ENCODE data around the gene GCLM. TPM values are rescaled to one million over a fixed set of nuclear protein-coding genes. Genes with fewer than 3 reads are reported as not detected.
"Not testable (repeated sequence)": the region's sequence is repeated elsewhere in the genome, so short reads cannot be mapped to it uniquely, and the experiment has no call there.

The GCLM gene, protein sequence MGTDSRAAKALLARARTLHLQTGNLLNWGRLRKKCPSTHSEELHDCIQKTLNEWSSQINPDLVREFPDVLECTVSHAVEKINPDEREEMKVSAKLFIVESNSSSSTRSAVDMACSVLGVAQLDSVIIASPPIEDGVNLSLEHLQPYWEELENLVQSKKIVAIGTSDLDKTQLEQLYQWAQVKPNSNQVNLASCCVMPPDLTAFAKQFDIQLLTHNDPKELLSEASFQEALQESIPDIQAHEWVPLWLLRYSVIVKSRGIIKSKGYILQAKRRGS
- total RNA-seq, result 10 to 100 TPM; 17.7 to 19.4 TPM

DNA sequence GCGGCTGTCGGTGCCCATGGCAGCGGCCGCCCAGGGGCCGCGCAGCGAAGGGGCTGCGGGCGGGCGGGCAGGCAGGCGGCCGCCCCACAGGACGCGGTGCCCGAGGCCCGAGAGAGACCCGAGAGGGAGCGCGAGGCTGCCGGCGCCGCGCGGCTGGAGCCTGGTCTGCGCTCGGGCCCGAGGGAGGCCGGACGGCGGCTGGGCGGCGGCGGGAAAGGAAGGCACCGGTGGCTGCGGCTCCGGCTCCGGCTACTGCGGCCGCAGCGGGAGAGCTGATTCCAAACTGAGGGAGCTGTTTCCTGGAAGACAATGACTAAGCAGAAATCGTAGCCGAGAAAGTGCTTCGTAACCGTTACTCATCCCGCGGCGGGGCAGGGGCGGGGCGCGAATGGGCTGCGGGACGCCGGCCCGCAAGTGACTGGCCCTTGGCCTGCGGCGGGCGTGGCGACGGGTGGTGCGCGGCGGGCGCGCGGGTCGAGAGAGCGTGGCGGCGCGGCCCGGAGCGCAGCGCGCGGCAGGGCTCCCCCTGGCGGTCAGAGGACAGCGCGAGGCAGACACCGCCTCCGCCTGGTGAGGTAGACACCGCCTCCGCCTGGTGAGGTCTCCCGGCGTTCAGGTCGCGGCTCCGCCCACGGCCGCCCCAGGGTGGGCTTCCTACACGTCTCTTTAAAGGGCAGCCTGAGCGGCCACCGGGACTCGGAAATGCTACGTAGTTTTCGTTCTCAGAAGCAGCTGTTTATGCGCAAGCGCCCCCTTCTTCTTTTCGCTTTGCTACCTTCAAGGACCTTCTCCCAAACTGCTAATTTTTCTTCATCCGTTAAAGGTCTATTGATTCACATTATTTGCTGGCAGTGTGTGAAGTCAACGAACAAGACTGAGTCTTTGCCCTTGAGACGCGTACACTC, at the start of gene GCLM:
Gene GCLM (minus strand): TSS at position 285 of the 905 bp plus-strand sequence. CDS start 267 bp downstream, at position 18.
- no peaks in the 10 kb centered on the region for H3K9me3 ChIP-seq
- H3K27me3 ChIP-seq, result no peaks in the 10 kb centered on the region
- H3K27ac ChIP-seq, result peak within 1 kb of the TSS; percentile 86
- H3K9ac ChIP-seq (ENCODE audit: low read depth in 2 of 2, low read length in 2 of 2), result peak within 1 kb of the TSS; percentile 83 to 96
- intact Hi-C loops (cut with DNase I), result no loop called here
- no peaks in the 10 kb centered on the region for H3K36me3 ChIP-seq
- H3K4me3 ChIP-seq, result peak within 1 kb of the TSS; percentile 79
- DNase-seq, result peak; percentile 93
- no peaks in the 10 kb centered on the region for H3K4me1 ChIP-seq
- TF ChIP-seq, protein P1, sequence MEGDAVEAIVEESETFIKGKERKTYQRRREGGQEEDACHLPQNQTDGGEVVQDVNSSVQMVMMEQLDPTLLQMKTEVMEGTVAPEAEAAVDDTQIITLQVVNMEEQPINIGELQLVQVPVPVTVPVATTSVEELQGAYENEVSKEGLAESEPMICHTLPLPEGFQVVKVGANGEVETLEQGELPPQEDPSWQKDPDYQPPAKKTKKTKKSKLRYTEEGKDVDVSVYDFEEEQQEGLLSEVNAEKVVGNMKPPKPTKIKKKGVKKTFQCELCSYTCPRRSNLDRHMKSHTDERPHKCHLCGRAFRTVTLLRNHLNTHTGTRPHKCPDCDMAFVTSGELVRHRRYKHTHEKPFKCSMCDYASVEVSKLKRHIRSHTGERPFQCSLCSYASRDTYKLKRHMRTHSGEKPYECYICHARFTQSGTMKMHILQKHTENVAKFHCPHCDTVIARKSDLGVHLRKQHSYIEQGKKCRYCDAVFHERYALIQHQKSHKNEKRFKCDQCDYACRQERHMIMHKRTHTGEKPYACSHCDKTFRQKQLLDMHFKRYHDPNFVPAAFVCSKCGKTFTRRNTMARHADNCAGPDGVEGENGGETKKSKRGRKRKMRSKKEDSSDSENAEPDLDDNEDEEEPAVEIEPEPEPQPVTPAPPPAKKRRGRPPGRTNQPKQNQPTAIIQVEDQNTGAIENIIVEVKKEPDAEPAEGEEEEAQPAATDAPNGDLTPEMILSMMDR (IDR thresholded peaks at IDR 0.05), result peak; percentile 73

DNA sequence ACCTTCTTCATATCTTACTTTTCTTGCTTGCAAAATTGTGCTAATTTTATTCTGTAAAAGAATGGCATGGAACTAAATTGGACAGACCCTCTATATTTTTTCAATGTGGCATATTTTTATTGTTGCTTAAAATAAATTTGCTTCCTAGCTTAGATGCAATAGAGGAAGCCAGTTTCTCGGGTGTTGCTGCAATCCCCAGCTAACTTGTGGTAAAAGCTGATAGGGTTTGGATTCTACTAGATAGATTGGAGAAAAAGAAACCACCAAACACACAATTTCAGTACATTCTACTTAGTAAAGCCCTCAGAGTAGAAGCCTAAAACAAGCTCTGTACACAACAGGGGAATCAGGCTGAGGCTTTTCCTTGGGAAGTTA, 49.5 kb upstream of the GCLM start:
- H3K27me3 ChIP-seq, result no peaks in the 10 kb centered on the region
- H3K27ac ChIP-seq, result no peak overlapping the region
- H3K4me1 ChIP-seq, result no peaks in the 10 kb centered on the region
- no peak overlapping the region for H3K9ac ChIP-seq (ENCODE audit: low read depth in 2 of 2, low read length in 2 of 2)
- intact Hi-C loops (cut with DNase I), result no loop called here
- H3K9me3 ChIP-seq, result no peaks in the 10 kb centered on the region
- no peak for DNase-seq
- no peak overlapping the region for H3K4me3 ChIP-seq
- no peaks in the 10 kb centered on the region for H3K36me3 ChIP-seq
- TF ChIP-seq, protein P1 (IDR thresholded peaks at IDR 0.05), result no peak

DNA sequence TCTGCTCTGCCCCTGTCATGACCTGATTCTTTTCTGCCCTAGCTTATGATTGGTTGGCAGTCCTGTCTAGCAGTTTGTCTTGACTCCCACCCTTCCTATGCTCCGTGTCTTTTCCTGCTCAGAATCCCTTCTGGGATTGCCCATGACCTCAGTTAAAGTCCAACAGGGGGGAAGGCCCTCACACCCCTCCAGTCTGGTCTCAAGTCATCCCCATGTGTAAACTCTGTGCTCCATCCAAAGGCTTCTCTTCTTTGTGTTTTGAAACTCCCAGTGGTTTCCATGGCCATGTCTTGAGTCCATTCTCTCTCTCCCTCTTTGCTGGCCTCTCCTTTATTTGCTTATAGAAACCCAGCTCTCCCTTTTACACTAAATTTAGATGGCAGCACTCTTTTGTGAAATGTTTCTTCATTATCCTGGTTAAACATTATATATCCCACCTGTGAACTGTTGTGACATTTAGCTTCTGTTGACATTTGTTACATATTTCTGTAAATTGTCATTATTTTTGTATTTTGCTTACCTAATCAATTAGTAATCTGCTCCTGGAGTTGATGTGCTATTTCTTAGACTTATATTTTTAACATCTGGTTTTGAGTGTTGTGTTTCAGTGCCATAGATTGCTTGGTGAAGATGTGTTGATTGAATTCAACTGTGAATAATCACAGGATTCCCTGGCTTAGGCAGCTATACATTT, 48.9 kb upstream of the GCLM start:
- no peak overlapping the region for H3K4me3 ChIP-seq
- no peaks in the 10 kb centered on the region for H3K9me3 ChIP-seq
- intact Hi-C loops (cut with DNase I), result no loop called here
- H3K27ac ChIP-seq, result no peak overlapping the region
- DNase-seq, result no peak
- TF ChIP-seq, protein P1 (IDR thresholded peaks at IDR 0.05), result no peak
- no peaks in the 10 kb centered on the region for H3K36me3 ChIP-seq
- no peaks in the 10 kb centered on the region for H3K4me1 ChIP-seq
- no peaks in the 10 kb centered on the region for H3K27me3 ChIP-seq
- H3K9ac ChIP-seq (ENCODE audit: low read depth in 2 of 2, low read length in 2 of 2), result no peak overlapping the region

DNA sequence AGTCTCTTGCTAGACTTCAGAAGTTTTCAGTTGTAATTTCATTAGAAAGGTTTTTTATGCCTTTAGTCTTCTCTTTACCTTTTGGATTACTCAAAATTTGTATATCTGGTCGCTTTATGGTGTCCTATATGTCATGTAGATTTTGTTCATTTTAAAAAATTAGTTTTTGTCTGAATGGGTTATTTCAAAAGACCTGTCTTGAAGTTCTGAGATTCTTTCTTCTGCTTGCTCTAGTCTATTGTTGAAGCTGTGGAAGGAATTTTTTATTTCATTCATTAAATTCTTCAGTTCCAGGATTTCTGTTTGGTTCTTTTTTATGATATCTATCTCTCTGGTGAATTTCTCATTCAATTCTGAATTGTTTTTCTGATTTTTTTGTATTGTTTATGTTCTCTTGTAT, 46.5 kb upstream of the GCLM start:
- Histone ChIP-seq H3K36me3 (no peaks in the 10 kb centered on the region), H3K27ac (no peak overlapping the region), H3K9me3 (no peaks in the 10 kb centered on the region), H3K4me3 (no peak overlapping the region), H3K27me3 (no peaks in the 10 kb centered on the region), H3K4me1 (no peaks in the 10 kb centered on the region), H3K9ac (ENCODE audit: low read depth in 2 of 2, low read length in 2 of 2) (no peak overlapping the region)
- TF ChIP-seq, protein P1 (IDR thresholded peaks at IDR 0.05), result no peak
- intact Hi-C loops (cut with DNase I), result no loop called here
- no peak for DNase-seq

DNA sequence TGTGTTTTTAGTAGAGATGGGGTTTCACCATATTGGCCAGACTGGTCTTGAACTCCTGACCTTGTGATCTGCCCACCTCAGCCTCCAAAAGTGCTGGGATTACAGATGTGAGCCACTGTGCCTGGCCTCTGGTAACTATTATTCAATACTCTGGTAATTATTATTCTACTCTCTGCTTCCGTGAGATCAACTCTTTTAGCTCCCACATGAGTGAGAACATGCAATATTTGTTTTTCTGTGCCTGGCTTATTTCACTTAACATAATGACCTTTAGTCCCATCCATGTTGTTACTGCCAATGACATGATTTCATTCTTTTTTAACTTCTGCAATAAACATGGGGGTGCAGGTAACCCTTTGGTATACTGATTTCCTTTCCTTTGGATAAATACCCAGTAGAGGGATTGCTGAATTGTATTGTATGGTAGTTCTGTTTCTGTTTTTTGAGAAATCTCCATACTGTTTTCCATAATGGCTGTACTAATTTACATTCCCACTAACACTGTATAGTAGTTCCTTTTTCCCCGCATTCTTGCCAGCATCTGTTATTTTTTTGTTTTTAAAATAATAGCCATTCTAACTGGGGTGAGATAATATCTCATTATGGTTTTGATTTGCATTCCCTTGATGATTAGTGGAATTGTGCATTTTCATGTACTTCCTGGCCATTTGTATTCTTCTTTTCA, 37.9 kb upstream of the GCLM start:
- H3K9ac ChIP-seq (ENCODE audit: low read depth in 2 of 2, low read length in 2 of 2); DNase-seq; H3K36me3 ChIP-seq; H3K27me3 ChIP-seq; H3K27ac ChIP-seq; H3K4me1 ChIP-seq; H3K4me3 ChIP-seq; H3K9me3 ChIP-seq; intact Hi-C loops (cut with DNase I): not testable (repeated sequence)
